ENCODE measurements around the gene TNFRSF1B.

GRCh38 chr1:12231276-12231595 is 64.4 kb downstream of the TNFRSF1B start:
- TF ChIP-seq, protein P1, sequence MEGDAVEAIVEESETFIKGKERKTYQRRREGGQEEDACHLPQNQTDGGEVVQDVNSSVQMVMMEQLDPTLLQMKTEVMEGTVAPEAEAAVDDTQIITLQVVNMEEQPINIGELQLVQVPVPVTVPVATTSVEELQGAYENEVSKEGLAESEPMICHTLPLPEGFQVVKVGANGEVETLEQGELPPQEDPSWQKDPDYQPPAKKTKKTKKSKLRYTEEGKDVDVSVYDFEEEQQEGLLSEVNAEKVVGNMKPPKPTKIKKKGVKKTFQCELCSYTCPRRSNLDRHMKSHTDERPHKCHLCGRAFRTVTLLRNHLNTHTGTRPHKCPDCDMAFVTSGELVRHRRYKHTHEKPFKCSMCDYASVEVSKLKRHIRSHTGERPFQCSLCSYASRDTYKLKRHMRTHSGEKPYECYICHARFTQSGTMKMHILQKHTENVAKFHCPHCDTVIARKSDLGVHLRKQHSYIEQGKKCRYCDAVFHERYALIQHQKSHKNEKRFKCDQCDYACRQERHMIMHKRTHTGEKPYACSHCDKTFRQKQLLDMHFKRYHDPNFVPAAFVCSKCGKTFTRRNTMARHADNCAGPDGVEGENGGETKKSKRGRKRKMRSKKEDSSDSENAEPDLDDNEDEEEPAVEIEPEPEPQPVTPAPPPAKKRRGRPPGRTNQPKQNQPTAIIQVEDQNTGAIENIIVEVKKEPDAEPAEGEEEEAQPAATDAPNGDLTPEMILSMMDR (IDR thresholded peaks at IDR 0.05; ENCODE audit: borderline replicate concordance, extremely low read depth, low read length, poor library complexity, severe bottlenecking), result no peak
- TF ChIP-seq EZH2 (IDR thresholded peaks at IDR 0.05; ENCODE audit: borderline replicate concordance, low read depth, low read length, severe bottlenecking), result no peak

Measured in DND-41 (cell line).